ENCODE measurements around the gene SNRPA1. TPM values are rescaled to one million over a fixed set of nuclear protein-coding genes. Genes with fewer than 3 reads are reported as not detected.

SNRPA1 gene
- total and polyA plus RNA-seq, 2 experiments from 2014 or later: 35.2 to 70.4 TPM

GRCh38 chr15:101267320-101268104, 27.5 kb downstream of the SNRPA1 start:
- H3K9me3 ChIP-seq (ENCODE audit: low read depth): no peaks in the 10 kb centered on the region
- H3K9me2 ChIP-seq (ENCODE audit: insufficient read depth): no peaks in the 10 kb centered on the region
- WGBS, 2 experiments (ENCODE audit: low coverage in 1 of 2, low lambda C conversion rate in 2 of 2, missing lambda C conversion rate in 2 of 2): 13 to 14% methylated on average over 18 of the region's 18 CpGs
- in situ Hi-C loops (cut with MboI): loop anchor here (10.0 to 25.0 kb wide), 2 partner anchors 355 to 653 kb away; partner anchors contain the start of gene LRRK1
- H3K27ac ChIP-seq: peak overlapping the region; percentile 86
- H3K4me3 ChIP-seq: peak overlapping the region; percentile 34
- peak overlapping the region; percentile 67 for H2AFZ ChIP-seq
- DNase-seq: peak; percentile 94
- H3K4me1 ChIP-seq (ENCODE audit: insufficient read depth): peaks cover 33% of the 10 kb centered on the region
- H3K4me2 ChIP-seq (ENCODE audit: unreplicated experiment): peak overlapping the region; percentile 76
- no peaks in the 10 kb centered on the region; the same call in 1 of the 2 replicates for H3K79me2 ChIP-seq (ENCODE audit: insufficient read depth)
- H3K27me3 ChIP-seq (replicated peaks; ENCODE audit: insufficient read depth): no peaks in the 10 kb centered on the region
- TF ChIP-seq EZH2phosphoT487 (IDR thresholded peaks at IDR 0.05; ENCODE audit: insufficient read depth, low read depth) (no peak), EZH2 (IDR thresholded peaks at IDR 0.05; ENCODE audit: insufficient read depth, poor library complexity, severe bottlenecking) (no peak)
- H4K20me1 ChIP-seq (ENCODE audit: insufficient read depth): no peaks in the 10 kb centered on the region
- peak overlapping the region; percentile 73 for H3K9ac ChIP-seq
- peaks cover 18% of the 10 kb centered on the region for H3K36me3 ChIP-seq (ENCODE audit: low read depth)
- H3F3A ChIP-seq (ENCODE audit: insufficient read depth): peaks cover 69% of the 10 kb centered on the region

GRCh38 chr15:101266787-101267186, 28.3 kb downstream of the SNRPA1 start:
- peak overlapping the region; percentile 67 for H2AFZ ChIP-seq
- H3K4me3 ChIP-seq: peak overlapping the region; percentile 34
- H3K9me3 ChIP-seq (ENCODE audit: low read depth): no peaks in the 10 kb centered on the region
- 50 to 59% methylated on average over 9 of the region's 9 CpGs for WGBS, 2 experiments (ENCODE audit: low coverage in 1 of 2, low lambda C conversion rate in 2 of 2, missing lambda C conversion rate in 2 of 2)
- peak overlapping the region; percentile 86 for H3K27ac ChIP-seq
- H4K20me1 ChIP-seq (ENCODE audit: insufficient read depth): no peaks in the 10 kb centered on the region
- H3K79me2 ChIP-seq (ENCODE audit: insufficient read depth): no peaks in the 10 kb centered on the region
- no peaks in the 10 kb centered on the region for H3K9me2 ChIP-seq (ENCODE audit: insufficient read depth)
- peaks cover 10% of the 10 kb centered on the region for H3K36me3 ChIP-seq (ENCODE audit: low read depth)
- peak overlapping the region; percentile 73 for H3K9ac ChIP-seq
- H3K27me3 ChIP-seq (replicated peaks; ENCODE audit: insufficient read depth): no peaks in the 10 kb centered on the region
- peak overlapping the region; percentile 76 for H3K4me2 ChIP-seq (ENCODE audit: unreplicated experiment)
- TF ChIP-seq EZH2phosphoT487 (IDR thresholded peaks at IDR 0.05; ENCODE audit: insufficient read depth, low read depth) (no peak), EZH2 (IDR thresholded peaks at IDR 0.05; ENCODE audit: insufficient read depth, poor library complexity, severe bottlenecking) (no peak)
- in situ Hi-C loops (cut with MboI): loop anchor here (10.0 to 25.0 kb wide), 2 partner anchors 354 to 652 kb away; partner anchors contain the start of gene LRRK1
- DNase-seq: no peak
- H3K4me1 ChIP-seq (ENCODE audit: insufficient read depth): peaks cover 33% of the 10 kb centered on the region
- H3F3A ChIP-seq (ENCODE audit: insufficient read depth): peaks cover 62% of the 10 kb centered on the region

GRCh38 chr15:101266034-101266433, 29.0 kb downstream of the SNRPA1 start:
- Histone ChIP-seq H2AFZ (no peak overlapping the region), H3K36me3 (ENCODE audit: low read depth) (peaks cover 3% of the 10 kb centered on the region; the same call in 1 of the 2 replicates), H3K9me2 (ENCODE audit: insufficient read depth) (no peaks in the 10 kb centered on the region), H3K9me3 (ENCODE audit: low read depth) (no peaks in the 10 kb centered on the region), H3K27me3 (replicated peaks; ENCODE audit: insufficient read depth) (no peaks in the 10 kb centered on the region), H3K9ac (no peak overlapping the region), H4K20me1 (ENCODE audit: insufficient read depth) (no peaks in the 10 kb centered on the region), H3K27ac (peak overlapping the region; percentile 86), H3K4me3 (no peak overlapping the region), H3F3A (ENCODE audit: insufficient read depth) (peaks cover 55% of the 10 kb centered on the region), H3K79me2 (ENCODE audit: insufficient read depth) (no peaks in the 10 kb centered on the region), H3K4me2 (ENCODE audit: unreplicated experiment) (no peak overlapping the region), H3K4me1 (ENCODE audit: insufficient read depth) (peaks cover 33% of the 10 kb centered on the region)
- TF ChIP-seq EZH2 (IDR thresholded peaks at IDR 0.05; ENCODE audit: insufficient read depth, poor library complexity, severe bottlenecking): no peak
- TF ChIP-seq EZH2phosphoT487 (IDR thresholded peaks at IDR 0.05; ENCODE audit: insufficient read depth, low read depth): no peak
- 59 to 64% methylated on average over 3 of the region's 3 CpGs for WGBS, 2 experiments (ENCODE audit: low coverage in 1 of 2, low lambda C conversion rate in 2 of 2, missing lambda C conversion rate in 2 of 2)
- peak; percentile 33 for DNase-seq
- in situ Hi-C loops (cut with MboI): loop anchor here (10.0 to 25.0 kb wide), 2 partner anchors 354 to 651 kb away; partner anchors contain the start of gene LRRK1

GRCh38 chr15:101264911-101265641, 30.0 kb downstream of the SNRPA1 start:
- H3K4me2 ChIP-seq (ENCODE audit: unreplicated experiment): no peak overlapping the region
- H4K20me1 ChIP-seq (ENCODE audit: insufficient read depth): no peaks in the 10 kb centered on the region
- H2AFZ ChIP-seq: no peak overlapping the region
- TF ChIP-seq EZH2phosphoT487 (IDR thresholded peaks at IDR 0.05; ENCODE audit: insufficient read depth, low read depth): no peak
- no peak for TF ChIP-seq EZH2 (IDR thresholded peaks at IDR 0.05; ENCODE audit: insufficient read depth, poor library complexity, severe bottlenecking)
- peaks cover 45% of the 10 kb centered on the region for H3F3A ChIP-seq (ENCODE audit: insufficient read depth)
- no peaks in the 10 kb centered on the region for H3K36me3 ChIP-seq (ENCODE audit: low read depth)
- peaks cover 33% of the 10 kb centered on the region for H3K4me1 ChIP-seq (ENCODE audit: insufficient read depth)
- in situ Hi-C loops (cut with MboI): loop anchor here (10.0 to 25.0 kb wide), 2 partner anchors 353 to 650 kb away; partner anchors contain the start of gene LRRK1
- H3K27ac ChIP-seq: no peak overlapping the region
- H3K9me3 ChIP-seq (ENCODE audit: low read depth): no peaks in the 10 kb centered on the region
- H3K9me2 ChIP-seq (ENCODE audit: insufficient read depth): no peaks in the 10 kb centered on the region
- no peak overlapping the region for H3K9ac ChIP-seq
- 88% methylated on average over 17 of the region's 17 CpGs for WGBS, 2 experiments (ENCODE audit: low coverage in 1 of 2, low lambda C conversion rate in 2 of 2, missing lambda C conversion rate in 2 of 2)
- DNase-seq: no peak
- no peak overlapping the region for H3K4me3 ChIP-seq
- H3K27me3 ChIP-seq (replicated peaks; ENCODE audit: insufficient read depth): no peaks in the 10 kb centered on the region
- no peaks in the 10 kb centered on the region for H3K79me2 ChIP-seq (ENCODE audit: insufficient read depth)
